ENCODE data around the gene SLC22A23. TPM values are rescaled to one million over a fixed set of nuclear protein-coding genes. Genes with fewer than 3 reads are reported as not detected.

SLC22A23 gene
- total RNA-seq, 1 experiment from 2014 or later: 3.9 TPM

DNA sequence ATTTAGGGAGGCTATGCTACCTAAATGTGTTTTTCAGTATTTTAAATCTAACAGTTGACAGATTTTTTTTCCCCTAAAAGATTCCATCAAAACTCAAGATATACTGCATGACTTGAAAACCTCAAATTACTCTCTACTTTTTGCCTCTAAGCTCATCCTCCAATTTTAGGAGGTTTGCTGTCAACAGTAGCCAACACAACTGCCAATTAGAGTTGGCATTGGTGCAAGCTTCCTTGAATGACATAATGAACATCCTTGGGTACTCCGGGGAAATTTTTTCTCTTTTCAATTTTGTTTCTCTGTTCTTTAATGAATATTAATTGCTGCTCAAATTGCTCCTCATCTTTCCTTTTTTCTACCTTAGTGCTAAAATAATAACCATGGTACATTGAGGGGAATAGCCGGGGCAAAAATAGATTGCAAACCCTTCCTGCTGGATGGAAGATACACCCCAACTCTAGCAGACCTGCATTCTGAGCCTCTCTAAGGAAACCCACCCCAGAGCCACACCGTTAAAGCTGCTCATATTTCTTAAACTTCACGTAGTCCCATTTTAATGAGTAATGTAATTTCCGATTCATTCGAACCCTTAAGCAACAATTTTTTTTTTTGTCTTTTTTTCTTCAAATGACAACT lies 34.3 kb downstream of the SLC22A23 start:
- no peak for DNase-seq (ENCODE audit: low read depth)

DNA sequence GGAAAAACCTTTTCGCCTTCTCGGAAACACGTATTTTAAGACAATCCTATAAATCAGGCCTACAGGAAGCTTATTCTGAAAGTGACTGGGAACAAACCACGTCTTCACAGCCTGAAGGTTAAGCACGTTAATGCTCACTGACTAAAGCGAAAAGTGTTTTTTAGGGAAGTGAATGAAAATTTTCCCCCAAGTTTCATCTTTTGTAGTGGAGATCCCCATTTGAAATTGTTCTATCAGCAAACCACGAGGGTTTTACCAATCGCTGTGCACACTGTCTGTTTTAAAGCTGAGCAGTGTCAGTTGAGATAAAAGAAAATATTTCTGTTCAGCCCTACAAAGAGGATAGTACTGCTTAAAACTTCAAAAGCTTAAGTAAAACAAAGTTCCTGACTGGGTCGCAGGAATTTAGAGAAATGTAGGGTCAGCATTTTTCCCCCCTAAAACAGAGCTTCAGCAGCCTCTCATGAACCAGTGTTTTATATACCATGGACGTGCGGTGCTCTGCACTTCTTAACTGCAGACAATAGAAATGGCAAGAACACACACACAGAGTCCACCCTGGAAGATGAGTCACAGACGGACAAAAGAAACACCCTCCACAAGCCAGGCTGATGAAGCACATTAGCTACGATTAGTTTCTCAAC lies 34.9 kb downstream of the SLC22A23 start:
- peak; percentile 80 for DNase-seq (ENCODE audit: low read depth)

DNA sequence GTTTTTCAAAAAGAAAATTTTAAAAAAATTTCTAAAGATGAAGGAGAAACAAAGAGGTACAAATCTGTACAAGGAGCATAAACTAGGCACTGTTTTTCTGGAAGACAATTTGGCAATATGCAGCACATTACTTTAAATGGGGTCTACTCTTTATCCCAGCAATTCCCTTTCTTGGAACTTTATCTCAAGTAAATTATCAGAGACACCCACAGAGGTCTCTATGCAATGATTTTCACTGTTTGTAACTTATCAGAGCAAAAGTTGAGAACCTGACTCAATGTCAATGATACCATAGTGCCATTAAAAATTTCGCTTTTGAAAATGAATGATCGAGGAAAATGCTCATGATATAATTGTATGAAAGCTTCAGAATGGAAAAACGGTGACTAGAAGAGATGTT lies 35.7 kb downstream of the SLC22A23 start:
- DNase-seq (ENCODE audit: low read depth): no peak

DNA sequence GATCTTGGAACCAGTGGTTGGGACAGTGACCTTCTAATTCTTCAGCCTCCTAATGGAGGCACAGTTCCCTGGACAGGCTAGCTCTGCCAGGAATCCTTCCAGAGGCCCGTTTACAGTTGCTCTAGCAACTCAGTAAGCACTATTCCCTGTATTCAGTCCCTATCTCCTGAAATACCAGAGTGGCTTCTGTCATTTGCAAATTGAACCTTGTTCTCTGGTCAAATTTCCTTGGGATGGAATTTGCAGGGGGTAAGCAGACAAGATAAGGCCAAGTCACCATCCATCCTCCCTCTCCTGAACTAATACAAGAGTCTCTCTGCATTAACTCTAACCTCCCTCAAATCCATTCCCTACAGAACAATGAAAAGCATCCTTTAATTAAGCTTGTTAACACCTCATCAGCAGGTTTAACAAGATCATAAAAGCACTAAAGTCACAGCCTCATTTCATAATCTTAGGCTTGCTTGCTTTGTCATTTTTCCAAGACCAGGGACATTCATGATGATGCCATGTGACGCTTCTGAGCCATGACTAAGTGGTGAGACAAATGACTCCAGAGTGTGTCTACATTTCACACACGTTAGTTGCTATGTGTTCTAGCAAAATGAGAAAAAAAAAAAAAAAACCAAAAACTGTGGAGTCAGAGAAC lies 37.1 kb downstream of the SLC22A23 start:
- peak; percentile 62 for DNase-seq (ENCODE audit: low read depth)

DNA sequence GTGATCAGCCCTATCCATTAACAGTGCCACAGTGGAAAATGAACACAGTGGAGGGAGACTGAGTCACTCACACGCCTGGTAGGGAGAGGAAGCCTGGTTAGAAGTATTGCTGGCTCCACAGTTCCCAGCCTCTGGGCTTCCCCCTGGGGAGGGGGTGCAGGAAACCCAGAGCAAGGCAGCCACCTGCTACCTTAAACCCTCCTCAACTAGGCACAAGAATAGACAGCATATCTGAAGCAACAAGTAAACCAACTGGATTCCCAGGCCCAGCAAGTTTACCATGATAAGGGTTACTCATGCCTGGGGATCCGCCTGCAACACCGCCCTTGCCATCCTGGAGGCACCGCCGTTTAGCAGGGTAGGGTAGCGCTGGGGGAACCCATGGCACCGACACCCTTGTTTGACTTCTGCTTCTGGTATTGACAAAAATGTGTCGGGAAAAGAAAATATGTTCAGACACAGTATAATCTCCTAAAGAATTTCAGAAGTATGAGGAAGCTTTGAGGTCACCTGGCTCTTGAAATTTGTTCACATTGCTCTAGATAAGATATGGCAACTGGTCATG lies 38.3 kb downstream of the SLC22A23 start:
- no peak for DNase-seq (ENCODE audit: low read depth)

DNA sequence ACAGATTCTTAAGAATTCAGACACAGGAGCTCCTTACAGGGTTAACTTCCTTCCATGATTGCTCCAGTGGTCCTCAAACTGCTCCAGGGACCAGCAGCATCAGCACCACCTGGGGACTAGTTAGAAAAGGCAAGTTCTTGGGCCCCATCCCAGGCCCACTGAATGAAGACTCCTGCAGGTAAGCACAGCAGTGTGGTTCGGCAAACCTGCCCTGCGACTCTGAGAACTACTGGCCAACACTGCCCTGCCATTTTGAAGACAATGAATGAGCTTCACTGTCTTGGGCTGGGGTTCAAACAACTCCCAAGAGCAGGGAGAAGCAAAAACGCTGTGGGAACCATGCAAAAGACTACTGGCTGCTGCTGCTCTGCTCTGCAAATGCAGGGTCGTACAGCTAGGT lies 39.4 kb downstream of the SLC22A23 start:
- no peak for DNase-seq (ENCODE audit: low read depth)

DNA sequence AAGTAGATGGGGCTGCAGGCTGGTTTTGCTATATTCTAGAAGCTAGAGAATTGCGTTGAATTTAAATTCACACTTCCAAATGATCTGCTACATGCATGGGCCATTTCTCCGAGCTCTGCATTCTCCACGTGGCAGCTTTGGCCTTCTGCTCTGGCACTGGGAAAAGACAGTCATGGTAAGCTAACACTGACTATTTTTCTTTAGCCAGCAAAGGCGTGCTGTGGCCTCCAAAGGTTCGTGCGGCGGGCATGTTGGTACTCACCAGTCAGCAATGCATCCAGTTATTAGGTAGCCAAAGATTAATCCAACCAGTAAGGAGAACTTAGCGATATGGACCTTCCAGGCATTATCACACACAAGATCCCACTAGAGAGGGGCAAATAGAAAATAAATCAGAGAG lies 41.4 kb downstream of the SLC22A23 start:
- DNase-seq (ENCODE audit: low read depth): no peak

DNA sequence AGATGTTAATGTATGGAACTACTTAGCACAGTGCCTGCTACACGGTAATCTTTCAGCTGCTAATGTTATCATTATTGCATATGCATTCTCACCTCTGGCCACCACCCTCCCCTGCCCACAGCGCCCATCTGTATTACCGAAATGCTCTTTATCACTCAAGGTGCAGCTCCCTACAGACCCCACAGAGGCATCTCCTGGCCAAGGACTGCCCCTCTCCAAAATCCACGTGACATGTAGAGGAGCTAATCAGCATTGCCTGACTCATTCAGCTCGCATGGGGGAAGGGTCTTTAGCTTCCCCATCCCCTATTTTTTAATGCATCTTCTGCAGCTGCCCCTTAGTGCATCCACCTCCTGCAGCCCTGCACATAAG lies 41.8 kb downstream of the SLC22A23 start:
- no peak for DNase-seq (ENCODE audit: low read depth)

DNA sequence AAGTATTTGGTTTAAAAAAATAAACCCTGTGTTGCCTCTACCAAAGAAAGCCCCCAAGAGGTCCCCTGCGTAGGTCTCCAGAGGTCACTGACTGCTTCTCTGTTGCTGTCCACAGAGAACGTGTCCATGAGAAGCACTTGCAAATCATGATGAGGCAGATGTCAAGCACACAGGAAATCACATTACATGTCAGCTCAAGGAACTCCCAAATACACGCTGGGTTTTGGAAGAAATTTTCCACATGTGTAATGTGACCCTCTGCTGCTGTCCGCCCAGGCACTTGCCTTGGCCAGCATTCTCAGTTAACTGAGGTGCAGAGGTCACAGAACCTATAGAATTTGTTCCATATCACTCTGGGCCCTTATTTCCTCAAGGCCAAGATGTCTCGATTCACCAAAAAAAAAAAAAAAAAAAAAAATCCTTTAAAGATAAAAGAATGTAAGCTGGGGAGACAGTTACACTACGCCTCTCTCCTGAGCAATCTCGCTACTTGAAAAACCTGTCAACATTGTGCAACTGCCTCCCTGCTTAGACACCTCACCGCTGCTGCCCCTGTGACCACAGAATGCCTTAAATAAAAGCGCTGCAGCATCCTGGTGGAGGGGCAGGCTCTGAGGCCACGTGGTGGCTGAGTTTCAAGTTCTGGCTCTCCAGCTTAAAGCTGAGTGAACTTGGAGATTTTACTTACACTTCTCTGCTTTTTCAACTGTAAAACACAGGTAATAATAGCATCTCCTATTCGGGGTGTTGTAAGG lies 42.3 kb downstream of the SLC22A23 start:
- DNase-seq (ENCODE audit: low read depth): peak; percentile 20

DNA sequence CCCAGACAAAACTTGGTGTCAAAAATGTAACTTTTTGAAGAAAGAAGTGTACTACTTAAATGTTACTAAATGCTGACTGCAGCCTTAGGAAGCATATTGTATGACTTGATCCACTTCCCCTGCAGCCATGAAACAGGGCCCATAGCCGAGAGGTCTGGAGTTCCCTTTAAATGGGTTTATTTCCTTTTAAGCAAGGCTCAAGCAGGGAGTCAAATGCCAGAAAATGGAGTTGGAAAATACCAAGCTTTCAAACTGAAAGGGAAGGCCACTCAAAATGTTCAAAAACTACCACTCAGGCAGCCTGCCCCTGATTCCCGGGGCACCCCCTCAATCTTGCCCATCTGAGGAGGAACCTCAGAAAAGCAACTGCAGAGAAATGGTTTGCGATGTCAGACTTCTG lies 43.3 kb downstream of the SLC22A23 start:
- no peak for DNase-seq (ENCODE audit: low read depth)

DNA sequence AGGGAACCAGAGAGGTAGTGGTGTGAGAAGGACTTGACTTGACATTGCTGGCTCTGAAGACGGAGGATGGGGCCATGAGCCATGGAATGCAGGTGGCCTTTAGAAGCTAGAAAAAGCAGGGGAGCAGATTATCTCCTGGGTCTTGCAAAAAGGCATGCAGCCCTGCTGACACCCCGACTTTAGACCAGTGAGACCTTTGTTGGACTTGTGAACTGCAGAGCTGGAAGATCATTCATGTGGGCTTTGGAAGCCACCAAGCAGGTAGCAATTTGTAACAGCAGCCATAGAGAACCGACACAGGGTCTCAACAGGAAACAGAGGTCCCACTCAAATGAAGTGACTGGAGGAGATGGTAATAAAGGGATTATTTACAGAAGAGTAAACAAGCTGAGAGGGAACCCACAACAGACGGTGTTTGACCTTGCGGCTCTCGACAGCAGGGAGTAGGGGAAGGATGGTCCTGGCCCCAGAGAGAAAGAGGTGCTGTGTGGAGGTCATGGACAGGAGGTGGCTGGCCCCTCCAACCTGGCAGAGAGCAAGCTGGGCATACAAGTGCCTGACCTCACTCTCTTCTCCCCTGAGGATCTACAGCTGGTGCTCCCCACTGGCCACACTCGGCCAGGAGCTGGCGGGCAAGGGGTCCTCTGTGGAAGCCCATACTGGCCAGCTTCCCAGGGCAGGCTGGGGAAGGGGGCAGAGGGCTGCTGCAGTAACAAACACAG lies 43.9 kb downstream of the SLC22A23 start:
- no peak for DNase-seq (ENCODE audit: low read depth)

DNA sequence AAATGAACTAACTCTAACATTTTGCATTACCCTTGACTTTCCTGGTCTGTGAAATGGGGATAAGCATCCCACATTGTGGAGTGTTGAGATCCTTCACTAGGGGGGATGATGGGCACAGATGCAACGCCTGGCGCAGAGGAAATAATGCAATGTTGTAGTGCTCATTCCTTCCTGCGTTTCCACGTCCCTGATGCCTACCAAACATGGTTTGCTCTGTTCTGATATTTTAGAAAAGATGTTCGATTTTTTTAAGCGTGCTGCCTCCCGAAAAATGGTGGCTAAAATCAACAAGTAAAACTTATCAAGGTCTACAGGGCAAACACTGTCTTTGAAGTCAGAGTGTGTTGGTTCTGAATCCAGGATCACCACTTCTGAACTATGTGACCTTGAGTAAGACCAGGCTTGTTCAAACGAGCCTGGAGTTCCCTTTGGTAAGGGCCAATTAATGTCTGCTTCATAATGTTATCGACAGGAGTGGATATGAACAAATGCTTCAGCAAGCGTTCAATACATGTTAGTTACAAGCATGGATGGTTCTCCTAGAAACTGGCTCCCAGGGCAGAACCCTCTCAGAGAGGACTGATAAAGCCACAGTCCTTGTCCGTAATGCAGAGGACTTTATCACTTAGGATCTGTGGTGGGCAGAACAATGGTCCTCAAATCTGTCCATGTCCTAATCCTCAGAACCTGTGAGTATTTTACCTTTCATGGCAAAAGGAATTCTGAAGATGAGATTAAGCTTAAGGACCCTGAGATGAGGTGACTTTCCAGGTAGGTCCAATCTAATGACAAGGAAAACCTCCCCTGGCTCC lies 44.7 kb downstream of the SLC22A23 start:
- no peak for DNase-seq (ENCODE audit: low read depth)

DNA sequence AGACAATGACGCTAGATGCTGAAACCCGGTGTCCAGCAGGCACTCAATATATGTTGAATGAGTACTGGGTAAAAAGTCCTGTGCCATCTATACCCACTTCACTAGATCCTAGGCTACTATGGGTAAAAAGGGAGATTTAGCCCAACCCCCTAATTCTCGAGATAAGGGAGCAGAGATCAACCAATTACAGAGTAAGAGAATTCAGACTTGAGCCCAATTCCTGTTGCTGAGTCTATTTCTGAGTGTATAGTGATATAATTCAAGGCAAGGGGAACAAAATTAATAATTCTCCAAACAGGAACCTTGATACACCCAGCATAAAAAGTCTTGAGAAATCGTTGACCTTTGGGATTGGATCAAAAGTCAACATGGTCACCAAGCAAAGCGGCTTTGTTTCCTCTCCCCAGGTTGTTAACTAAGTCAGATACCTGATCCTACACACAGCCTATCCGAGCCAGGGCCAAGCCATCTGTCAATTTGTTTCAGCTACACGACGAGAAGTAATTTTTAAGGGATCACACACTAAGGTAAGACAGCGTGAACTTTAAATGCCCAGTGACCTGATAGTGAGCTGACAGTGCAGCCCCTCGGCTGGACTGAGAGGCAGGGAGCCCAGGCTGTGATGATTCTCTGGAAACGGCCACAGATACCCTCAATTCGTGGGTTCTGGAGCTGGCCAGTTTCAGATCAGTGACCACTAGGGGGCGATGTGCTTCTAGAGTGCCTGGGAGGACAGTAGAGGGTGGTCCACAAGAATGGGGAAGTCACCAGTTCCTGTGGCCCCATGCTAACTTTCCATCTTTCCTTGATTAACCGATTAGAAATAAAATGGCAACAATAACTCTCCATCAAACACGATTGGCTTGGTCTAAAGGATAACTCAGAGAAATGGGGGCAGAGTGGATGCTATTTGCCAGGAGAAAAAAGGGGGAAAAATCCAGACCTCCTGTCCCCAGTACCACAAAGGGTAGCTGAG lies 46.2 kb downstream of the SLC22A23 start:
- peak; percentile 29 for DNase-seq (ENCODE audit: low read depth)

DNA sequence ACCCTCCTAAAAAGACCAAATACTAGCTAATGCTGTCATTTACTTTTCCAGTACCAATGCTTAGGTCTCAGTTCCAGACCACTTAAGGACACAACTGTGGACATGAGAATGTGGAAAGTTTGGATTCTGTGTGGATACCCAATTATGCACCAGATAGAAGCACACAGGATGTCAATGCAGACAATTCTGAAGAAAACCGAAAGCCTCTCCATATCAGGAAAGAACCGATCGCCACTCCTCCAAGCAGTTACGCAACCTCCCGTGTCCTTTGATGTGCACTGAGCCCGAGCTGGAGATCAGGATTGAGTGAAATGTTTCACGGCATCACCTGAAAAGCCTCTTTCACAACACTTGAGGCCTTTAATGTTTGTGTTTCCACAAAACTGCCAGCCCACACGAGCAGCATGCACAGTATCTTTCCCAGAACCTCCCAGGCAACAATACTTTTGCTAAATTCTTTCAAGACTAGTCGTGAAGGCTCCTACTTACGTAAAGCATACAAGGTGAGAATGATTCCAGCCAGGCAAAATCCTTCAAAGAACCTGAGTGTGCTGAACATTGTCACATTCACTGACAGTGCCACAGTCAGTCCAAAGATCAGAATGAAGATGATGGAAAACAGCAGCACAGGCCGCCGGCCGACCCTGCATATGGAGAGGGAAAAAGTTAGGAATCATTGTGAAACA lies 47.0 kb downstream of the SLC22A23 start:
- DNase-seq (ENCODE audit: low read depth): no peak

DNA sequence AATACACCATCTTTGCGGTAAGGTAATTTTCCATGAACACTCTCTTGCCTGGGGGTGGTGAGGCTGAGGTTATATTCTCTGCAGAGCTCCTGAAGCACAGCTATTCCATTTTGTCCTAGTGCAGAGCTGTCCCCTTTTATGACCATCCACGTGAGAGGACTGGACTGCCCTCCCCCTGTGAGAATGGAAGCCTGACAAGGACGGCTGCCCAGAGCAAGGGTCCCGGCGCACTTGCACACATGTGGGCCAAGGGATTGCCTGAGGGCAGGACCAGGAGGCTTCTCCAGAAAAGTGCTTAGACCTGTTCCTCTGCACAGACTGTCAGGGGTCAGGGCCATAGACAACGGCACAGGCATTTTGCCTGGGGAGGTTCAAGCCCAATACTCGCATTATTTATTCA lies 48.2 kb downstream of the SLC22A23 start:
- DNase-seq (ENCODE audit: low read depth): no peak

DNA sequence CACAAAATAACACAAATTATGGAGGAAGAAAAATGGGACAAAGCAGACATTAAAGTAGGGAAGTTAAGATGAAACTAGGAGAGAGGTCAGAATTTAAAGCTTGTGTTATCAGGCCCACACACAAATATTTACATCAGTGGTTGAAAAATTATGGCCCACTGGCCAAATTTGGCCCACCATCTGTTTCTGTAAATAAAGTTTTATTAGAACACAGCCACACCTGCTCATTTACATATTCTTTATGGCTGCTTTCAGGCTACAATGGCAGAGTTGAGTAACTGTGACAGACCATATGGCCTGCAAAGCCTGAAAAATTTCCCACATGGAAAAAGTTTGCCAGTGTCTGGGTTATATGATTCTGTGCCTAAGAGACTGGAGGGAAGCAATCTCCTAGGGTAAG lies 49.0 kb downstream of the SLC22A23 start:
- DNase-seq (ENCODE audit: low read depth): no peak

DNA sequence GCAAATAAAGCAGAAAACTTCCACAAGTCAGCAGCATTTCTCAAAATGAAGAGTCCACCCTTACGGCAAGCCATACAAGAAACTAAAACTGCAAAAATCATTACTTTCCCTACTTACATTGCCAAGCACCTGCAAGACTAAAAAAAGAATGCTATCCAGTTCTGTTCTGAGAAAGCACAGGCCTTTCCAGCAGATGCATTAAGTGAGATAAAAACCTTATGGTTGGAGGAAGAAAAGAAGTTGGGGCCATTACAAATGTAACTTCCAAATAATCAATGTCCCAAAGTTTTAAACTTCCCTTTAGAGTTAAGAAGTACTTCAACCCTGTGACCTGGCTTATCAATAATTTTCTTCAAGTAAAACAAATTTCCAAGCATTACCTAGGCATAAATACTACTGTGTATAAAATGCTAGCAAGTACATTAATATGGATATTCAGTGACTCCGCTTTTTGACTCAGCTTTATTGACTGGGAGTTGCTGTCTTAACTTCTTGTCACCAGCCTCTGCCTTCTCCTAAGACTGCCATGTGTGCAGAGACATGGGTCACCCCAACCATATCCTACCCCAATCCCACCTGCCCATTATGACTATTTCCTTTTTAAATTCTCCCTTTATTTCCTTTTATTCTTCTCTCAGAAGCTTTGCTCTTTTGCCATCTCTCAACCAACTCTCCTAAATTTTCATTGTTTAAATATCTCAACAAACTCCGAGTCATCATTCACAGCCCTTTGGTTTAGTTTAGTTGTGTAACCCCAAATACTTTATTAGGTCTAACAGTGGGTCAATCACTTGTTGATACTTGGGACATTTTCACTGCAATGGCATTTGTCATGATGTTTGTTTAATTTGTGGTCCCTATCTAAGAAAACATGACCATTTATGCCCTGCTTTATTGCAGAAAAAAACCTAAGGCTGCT lies 49.7 kb downstream of the SLC22A23 start:
- DNase-seq (ENCODE audit: low read depth): no peak
